Measurements from ENCODE around the gene SEPTIN2.
"Not testable (repeated sequence)": the region's sequence is repeated elsewhere in the genome, so short reads cannot be mapped to it uniquely, and the experiment has no call there.

The SEPTIN2 gene

DNA sequence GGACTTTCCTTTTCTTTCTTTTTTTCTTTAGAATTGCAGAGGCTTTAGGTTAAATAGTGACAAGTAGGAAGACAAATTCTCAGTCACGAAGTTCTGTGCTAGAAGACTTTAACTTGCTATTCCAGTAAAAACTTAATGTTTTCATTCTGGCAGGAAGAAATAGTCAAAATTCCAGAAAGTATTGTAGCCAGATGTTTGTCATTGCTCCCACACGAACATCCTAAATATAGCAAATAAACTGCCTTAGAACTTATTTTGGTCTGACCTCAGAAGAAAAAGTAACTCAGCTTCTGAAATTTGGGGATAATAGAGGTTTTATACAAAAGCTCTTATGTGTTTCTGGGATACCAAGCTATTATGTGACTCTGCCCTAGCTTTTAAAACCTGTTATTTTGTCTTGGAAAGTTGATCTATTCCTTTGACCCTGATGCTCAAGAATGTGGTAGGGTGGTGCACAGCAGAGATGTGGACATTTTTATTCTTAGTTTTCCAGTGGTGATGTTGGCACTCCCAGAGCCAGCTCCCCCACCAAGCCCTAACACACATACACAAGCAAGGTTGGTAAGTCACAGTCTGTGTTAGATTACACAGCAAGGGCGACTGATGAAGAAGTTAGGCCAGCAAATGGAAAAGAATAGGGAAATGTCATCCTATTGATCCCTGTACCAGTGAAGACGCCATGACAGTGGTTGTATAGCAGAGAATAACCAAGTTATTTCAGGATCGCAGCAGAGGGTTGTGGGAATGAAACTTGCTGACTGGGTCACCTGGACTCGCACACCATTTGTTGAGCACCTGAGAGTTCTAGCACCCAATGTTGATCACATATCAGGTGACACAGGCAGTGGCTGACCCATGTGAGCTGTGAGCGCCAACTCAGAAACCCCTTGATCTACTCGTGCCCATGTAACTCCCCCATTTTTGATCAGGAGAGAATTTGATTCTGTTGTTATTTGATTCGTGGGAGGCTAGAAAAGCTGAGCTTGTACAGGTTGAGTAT, 64.1 kb downstream of the SEPTIN2 start:
- DNase-seq (ENCODE audit: low spot score) (no peak), FAIRE-seq (no peak)

DNA sequence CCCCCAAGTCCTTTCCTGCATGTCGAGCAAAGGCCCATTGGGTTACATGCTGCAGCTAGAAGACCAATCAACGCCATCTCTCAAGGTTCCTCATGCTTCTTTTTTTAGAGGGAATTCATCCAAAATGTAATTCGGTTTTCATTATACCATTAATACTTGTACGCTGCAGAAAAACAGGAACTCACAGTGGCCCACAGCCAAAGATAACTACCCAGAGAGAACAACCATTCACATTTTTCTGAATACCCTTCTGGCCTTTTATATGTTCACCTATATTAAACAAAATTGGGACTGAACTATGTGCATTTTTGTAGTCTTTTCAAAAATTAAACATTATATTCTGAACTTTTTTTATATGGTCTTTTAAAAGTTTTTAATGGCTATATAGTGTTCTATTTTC, 66.1 kb downstream of the SEPTIN2 start:
- DNase-seq (ENCODE audit: low spot score) (no peak), FAIRE-seq (no peak)

DNA sequence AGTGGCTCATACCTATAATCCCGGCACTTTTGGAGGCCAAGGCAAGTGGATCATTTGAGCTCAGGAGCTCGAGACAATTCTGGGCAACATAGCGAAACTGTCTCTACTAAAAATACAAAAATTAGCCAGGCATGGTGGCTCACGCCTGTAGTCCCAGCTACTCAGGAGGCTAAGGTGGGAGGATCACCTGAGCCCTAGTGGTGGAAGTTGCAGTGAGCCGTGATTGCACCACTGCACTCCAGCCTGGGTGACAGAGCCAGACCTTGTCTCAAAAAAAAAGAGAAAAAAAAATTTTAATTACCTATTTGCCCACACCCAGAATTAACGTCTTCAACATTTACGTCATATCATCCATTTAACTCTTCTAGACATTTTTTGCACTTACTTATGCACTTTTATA, 69.7 kb downstream of the SEPTIN2 start:
- not testable (repeated sequence) for FAIRE-seq; DNase-seq (ENCODE audit: low spot score)

DNA sequence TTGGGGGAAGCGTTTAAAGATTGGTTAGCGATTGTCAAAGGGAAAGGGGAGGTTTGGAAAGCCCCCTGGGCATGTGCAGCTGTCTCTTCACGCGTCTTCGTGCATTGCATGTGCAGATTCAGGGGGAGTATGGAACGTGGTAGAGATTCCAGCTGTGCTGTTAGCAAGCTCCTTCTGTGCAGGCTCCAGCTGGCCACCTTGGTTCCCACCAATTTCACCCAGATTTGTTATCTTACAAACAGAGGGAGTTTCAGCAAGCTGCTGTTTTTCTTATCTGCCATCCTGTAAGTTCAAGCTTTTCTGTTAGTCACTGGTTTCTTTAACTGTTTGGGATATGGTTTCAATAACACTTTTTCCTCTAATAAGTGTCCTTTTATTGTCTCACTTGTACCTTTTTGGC, 70.8 kb downstream of the SEPTIN2 start:
- no peak for DNase-seq (ENCODE audit: low spot score)
- no peak for FAIRE-seq

DNA sequence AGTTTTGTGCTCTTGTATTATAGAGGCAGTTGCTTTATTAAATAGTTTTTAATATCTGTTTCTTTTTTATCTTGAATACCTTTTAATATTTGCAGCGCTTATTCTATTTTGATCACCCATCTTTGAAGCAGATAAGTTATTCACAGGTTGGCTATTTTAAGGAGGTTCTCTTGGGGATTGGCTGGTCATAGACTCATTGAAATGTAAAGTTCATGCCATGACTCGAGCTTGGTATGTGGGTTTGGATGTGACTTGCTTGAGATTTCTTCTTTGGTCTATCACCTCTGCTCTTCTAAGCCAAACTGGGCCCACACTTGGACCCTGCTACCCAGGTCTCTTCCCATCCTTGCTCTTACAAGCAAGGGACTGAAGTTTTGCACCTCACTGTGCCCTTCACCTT, 74.0 kb downstream of the SEPTIN2 start:
- no peak for DNase-seq (ENCODE audit: low spot score)

DNA sequence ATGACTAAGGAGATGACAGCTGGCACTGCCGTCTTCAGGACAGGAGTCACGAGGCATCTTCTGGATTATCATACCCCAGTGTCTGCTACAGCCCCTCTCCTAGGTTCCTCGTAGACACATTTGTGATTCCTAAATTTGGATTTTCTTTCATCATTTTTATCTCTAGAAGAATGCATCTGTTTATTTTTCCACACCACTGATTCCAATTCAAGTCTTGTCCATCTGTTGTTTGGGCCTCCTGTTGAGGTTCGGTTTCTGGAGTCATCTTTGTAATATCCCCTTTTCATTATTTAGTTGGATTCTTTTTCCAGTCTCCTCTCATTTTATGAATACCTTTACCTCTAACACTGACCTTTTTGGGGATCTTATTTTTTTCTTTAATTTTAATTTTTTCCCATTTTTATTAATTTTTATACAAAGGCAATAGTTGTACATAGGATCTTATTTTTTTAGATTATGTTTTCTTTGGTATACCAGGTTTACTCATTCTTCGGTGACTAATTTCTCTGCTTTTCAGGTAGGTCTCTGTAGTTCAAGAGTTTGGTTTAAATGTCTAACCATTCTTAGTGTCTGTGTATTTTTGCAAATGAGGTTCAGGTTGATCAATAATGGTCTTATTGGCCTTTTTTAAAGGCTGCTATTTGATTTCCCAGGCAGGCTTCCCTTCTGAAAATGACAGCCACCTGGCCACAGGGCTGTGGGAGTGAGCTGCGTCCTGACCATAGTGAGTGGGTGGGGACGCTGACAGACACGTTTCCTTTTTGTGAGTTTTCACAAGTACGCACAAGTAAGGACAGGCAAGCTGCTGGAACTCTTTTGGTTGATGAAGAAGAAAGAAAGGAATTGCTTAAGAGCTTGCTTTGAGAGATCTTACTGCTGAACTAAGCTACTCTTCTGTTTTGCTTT, 74.8 kb downstream of the SEPTIN2 start:
- DNase-seq (ENCODE audit: low spot score) (no peak), FAIRE-seq (no peak)

More for the DNA sequence above, 74.0 kb downstream of the SEPTIN2 start:
- no peak for FAIRE-seq

DNA sequence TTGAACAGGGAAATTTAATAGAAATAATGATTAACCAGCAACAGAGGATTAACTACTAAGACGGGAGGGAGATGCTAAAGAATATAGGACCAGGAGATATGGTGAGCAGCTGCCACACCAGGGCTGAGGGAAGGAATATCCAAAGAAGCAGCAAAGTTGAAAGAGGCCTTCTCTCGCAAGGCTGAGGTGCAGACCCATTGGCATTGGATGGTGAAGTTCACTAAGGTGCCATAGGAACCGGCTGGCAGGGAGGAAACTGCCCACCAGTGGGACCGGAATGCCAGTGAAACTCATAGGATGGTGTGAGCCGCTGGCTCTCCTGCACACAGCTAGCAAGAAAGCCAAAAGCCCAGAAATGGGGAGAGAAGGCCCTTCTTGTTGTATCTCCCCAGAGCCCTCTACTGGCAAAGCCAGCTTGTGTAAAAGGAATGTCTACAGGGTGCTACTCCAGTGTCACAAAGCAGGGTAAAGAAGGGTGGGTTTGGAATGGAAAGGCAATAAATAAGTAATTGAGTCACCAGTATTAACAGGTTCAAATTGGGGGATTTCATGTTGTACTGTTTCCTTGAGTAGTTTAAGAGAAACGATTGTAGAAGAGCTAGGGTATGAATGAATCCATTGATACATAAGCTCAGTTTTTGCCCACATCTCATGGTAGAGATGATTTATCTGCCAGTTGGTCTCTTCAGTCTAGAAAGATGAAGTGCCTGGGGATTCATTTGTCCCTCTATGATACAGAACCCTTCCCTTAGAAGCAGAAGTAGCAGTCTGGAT, 76.4 kb downstream of the SEPTIN2 start:
- DNase-seq (ENCODE audit: low spot score): no peak
- FAIRE-seq: no peak

DNA sequence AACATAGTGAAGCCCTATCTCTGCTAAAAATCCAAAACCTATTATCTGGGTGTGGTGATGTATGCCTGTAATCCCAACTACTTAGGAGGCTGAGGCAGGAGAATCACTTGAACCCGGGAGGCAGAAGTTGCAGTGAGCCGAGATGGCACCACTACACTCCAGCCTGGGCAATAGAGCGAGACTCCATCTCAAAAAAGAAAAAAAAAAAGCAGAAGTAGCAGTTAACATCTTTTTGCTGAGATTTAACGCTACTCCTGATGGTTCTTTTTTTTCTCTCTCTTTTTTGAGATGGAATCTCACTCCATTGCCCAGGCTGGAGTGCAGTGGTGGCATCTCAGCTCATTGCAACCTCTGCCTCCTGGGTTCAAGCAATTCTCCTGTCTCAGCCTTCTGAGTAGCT, 77.0 kb downstream of the SEPTIN2 start:
- not testable (repeated sequence) for FAIRE-seq; DNase-seq (ENCODE audit: low spot score)

DNA sequence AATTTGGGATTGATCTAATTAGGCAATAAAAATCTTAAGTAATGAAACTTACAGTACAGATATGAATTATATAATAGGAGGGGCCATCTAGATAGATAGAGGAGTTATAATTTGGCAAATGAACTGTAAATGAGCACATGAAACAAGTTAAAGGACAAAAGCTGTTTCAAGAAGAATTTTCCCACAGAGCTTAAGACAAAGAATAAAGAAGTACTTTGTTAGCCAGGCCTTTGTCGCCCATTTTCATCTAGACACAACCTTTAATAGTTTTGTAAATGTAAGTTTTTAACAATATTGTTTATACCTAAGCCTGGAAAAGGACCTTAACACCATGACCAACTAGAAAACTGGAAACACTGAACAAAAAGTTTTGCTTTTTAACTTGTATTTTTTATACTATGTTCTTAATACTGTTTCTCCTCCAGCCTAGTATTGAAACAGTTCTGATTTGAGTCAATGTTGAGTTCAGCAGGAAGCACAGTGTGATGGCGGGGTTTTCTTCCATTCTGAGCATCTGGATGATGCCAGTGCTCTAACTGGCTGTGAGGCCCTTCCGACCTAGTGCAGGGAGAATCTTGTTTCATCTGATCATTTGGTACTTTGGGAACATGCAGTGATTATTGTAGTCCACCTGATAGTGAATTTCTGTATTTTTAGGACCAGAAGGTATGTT, 77.9 kb downstream of the SEPTIN2 start:
- no peak for FAIRE-seq
- DNase-seq (ENCODE audit: low spot score): no peak

DNA sequence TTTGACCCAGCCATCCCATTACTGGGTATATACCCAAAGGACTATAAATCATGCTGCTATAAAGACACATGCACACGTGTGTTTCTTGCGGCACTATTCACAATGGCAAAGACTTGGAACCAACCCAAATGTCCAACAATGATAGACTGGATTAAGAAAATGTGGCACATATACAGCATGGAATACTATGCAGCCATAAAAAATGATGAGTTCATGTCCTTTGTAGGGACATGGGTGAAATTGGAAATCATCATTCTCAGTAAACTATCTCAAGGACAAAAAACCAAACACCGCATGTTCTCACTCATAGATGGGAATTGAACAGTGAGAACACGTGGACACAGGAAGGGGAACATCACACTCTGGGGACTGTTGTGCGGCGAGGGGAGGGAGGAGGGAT, 81.1 kb downstream of the SEPTIN2 start:
- DNase-seq (ENCODE audit: low spot score); FAIRE-seq: not testable (repeated sequence)

DNA sequence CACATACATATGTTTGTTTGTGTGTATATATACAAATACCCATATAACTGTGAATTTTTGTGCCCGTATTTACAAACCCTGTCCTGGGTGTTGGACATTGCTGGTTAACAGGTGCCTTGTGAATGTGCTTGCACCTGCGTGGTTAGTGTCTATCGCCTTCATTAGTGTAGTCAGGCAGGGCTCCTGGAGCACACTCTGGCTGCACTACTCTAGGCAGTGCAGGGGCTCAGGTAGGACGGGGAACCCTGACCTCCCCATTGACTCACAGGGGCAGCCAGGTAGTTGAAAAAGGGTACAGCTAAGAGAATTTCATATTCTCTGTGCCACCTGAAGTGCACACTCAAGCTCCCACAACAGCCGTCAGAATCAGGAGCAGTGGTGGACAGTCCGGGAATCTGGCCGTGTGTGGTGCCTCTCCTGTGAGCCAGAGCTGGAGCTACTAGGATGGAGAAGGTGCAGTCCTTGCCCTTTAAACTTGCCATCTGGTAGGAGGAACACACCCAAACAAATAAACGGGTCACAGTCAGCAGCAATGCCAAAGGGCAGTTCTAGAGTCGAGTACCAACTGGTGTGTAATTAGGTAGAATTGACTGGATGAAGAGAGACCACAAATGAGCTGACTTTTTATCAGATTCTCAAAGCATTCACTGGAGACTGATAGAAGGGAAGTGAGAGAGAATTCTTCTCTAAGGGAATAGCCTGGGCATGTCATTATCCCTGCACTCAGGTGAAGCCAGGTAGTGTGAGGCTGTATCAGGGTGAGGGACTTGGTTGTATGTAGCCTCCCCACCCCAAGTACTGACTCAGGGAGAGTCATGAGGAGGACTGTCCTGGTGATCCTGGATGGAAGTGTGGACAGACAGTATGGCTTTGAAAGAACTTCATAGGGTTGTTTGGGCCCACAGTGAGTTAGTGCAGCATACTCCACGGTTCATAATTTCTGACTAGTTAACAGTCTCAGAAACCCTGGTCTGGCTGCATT, 84.5 kb downstream of the SEPTIN2 start:
- FAIRE-seq (no peak), DNase-seq (ENCODE audit: low spot score) (no peak)
